Left lobe of liver (tissue), 1 donor: Measurements from ENCODE around the gene MSMP. TPM values are rescaled to one million over a fixed set of nuclear protein-coding genes. Genes with fewer than 3 reads are reported as not detected.

Experiments used
- total RNA-seq: library from RNA; stranded (reverse); gene quantifications from one replicate; pipeline ENCODE4 v1.2.1, GENCODE V29; 2021
- donor health status: DM: no; HTN: yes; CAD: no.

The MSMP gene
- total RNA-seq, 1 donor from 2014 or later = 1.5 TPM

Other genes starting within 250 kb of the MSMP start
- 15.6 TPM for gene TESK1, start 149.0 kb downstream of the MSMP start, total RNA-seq
- 0.93 TPM for gene CD72, start 135.9 kb downstream of the MSMP start, total RNA-seq
- 0.23 TPM for gene SIT1, start 103.3 kb downstream of the MSMP start, total RNA-seq
- gene RMRP, start 96.3 kb downstream of the MSMP start, total RNA-seq = 13,056 TPM
- gene CCDC107, start 96.0 kb downstream of the MSMP start, total RNA-seq = 12.6 TPM
- gene ARHGEF39, start 89.1 kb downstream of the MSMP start, total RNA-seq = 0.40 TPM
- 0.96 TPM for gene CA9, start 80.3 kb downstream of the MSMP start, total RNA-seq
- 6.6 TPM for gene TPM2, start 64.4 kb downstream of the MSMP start, total RNA-seq
- 107 TPM for gene TLN1, start 22.1 kb downstream of the MSMP start, total RNA-seq
- gene CREB3, start 21.6 kb downstream of the MSMP start, total RNA-seq = 13.9 TPM
- gene GBA2, start 5.0 kb downstream of the MSMP start, total RNA-seq = 44.0 TPM
- 14.5 TPM for gene RGP1, start 5.0 kb downstream of the MSMP start, total RNA-seq
- 3.3 TPM for gene NPR2, start 37.3 kb upstream of the MSMP start, total RNA-seq
- gene SPAG8, start 58.0 kb upstream of the MSMP start, total RNA-seq = 0.50 TPM
- gene HINT2, start 60.8 kb upstream of the MSMP start, total RNA-seq = 71.5 TPM
- not detected for gene FAM221B, start 74.5 kb upstream of the MSMP start, total RNA-seq
- gene TMEM8B, start 75.0 kb upstream of the MSMP start, total RNA-seq = 4.4 TPM
- not detected for gene OR13J1, start 116.1 kb upstream of the MSMP start, total RNA-seq
- 0.96 TPM for gene HRCT1, start 151.9 kb upstream of the MSMP start, total RNA-seq
- 1.1 TPM for gene SPAAR, start 155.2 kb upstream of the MSMP start, total RNA-seq
- gene OR2S2, start 203.9 kb upstream of the MSMP start, total RNA-seq = not detected